HG03097 (cell line): Measurements from ENCODE around the gene XPNPEP3.

ENCODE experiments used
- ATAC-seq: cut with Tn5 transposase; IDR thresholded peaks from one replicate; pipeline ENCODE4 v1.9.1; 2021; ENCODE audit not compliant: unreplicated experiment, low FRiP score

Gene XPNPEP3

DNA sequence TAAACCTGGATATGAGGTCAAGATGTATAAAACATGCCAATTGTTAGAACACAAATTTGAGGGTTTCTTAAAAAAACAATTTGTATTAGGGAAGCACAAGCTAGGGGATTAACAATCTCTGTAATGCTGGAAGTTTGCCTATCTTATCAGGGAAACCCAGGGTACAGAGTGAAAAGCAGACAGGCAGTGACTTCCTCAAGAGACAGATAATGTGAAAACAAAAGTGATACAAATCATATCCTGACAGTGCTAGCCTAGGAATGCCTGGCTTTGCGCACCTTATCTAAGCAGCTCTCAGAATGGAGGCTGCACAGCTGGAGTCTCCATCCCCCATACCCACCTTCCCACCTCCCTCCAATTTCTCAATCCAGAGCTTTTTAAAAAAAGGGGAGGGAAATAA, 71.7 kb downstream of the XPNPEP3 start:
- ATAC-seq: no peak

DNA sequence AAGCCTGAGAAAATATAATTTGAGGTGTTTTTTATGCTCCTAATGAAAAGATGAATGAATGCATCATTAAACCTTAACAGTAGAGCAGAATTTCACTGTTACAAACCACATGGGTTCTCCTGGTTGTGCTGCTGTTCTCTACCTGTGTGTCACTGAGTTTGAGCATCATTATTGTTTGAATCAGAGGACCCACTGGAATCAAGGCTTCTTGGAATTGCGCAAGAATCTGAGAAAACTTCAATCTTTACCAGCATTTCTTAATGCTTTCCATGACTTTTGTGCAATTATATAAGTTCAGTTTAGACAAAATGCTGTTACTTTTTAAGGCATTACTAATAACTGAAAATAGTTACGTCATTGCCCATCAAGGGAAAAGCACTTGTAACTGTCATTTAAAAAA, 75.4 kb downstream of the XPNPEP3 start:
- no peak for ATAC-seq

DNA sequence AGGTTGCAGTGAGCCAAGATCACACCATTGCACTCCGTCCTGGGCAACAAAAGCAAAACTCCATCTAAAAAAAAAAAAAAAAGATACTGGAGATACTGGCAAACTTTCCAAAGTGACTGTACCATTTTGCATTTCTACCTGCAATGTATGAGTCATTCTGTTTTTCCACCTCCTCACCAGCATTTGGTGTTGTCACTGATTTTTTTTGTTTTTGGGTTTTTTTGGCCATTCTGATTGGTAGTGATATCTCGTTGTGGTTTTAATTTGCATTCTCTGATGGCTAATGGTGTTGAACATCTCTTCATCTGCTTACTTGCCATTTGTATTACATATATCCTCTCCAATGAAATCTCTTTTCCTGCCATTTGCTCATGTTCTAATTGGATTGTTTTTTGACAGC, 82.3 kb downstream of the XPNPEP3 start:
- no peak for ATAC-seq

- peak; percentile 78 for ATAC-seq
These were observed 94.2 kb downstream of the XPNPEP3 start, which contains the start of gene RBX1 for GRCh38 chr22:40950962-40951794. Gene RBX1 (plus strand): TSS chr22:40951378. CDS start chr22:40951399, 21 bp downstream.

- ATAC-seq: no peak
These were observed 95.1 kb downstream of the XPNPEP3 start for GRCh38 chr22:40951795-40952605.

DNA sequence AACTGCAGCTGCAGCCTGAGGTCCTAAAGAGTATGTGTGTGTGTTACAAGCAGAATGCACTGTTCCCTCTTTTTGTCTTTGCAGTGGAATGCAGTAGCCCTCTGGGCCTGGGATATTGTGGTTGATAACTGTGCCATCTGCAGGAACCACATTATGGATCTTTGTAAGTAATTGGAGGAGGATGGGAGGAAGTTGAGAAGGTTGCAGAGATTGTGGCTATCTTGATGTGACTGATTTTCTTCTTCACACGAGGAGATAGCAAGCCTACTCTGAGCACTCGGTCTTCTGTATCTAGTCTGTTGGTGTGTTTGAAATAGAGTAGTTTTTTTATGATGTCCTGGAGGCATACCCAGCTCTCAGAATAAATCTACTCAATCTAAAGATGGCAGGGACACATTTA, 96.5 kb downstream of the XPNPEP3 start:
- no peak for ATAC-seq

DNA sequence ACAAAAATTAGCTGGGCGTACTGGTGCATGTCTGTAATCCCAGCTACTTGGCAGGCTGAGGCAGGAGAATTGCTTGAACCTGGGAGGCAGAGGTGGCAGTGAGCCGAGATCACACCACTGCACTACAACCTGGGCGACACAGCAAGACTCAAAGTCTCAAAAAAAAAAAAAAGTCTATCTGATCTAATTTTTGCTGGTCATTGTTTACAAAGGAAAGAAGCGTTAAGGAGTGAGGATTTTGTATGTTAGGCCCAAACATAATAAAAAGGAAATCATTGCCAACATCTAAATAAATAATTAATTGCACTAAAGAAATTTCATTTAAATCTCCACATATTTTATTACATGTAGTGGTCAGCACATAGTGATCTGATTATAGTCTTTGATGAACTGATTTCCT, 97.2 kb downstream of the XPNPEP3 start:
- no peak for ATAC-seq

DNA sequence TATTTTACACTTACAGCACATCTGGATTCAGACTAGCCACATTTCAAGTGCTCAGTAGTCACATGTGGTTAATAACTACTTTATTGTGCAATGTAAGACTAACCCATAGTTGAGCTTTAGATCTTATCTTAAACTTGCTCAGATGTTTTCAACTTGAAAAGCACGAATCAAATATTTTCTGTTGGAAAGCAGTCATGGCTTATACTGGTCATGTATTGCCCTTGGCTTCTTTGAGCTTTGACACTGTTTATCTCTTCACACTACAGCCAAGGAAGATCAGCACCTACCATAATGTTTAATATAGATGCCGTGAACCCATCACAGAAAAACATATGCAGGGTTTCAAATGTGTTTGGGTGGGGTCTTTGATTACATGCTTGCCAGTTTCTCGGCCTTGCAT, 98.6 kb downstream of the XPNPEP3 start:
- ATAC-seq: no peak

GRCh38 chr22:40957601-40958000, 100.7 kb downstream of the XPNPEP3 start:
- ATAC-seq: no peak

GRCh38 chr22:40958299-40958698, 101.4 kb downstream of the XPNPEP3 start:
- ATAC-seq: no peak

DNA sequence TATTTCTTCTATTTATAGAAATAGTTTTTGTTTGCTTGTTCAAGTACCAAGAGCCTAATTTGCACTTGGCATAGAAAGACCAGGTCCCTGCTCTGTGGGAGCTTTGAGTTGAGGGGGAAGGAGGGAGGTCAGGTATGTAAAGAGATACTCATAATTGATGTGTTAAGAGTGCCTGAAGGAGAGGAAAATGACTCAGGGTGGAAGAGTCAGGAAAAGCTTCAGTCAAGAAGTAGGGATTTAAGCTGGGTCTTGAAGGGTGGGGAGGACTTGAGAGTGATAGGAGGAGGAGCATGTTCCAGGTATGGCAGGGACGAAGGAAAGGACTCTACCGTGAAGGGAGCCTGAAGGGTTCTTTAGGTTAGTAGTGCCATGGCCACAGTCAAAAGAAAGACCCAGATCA, 103.2 kb downstream of the XPNPEP3 start:
- no peak for ATAC-seq

DNA sequence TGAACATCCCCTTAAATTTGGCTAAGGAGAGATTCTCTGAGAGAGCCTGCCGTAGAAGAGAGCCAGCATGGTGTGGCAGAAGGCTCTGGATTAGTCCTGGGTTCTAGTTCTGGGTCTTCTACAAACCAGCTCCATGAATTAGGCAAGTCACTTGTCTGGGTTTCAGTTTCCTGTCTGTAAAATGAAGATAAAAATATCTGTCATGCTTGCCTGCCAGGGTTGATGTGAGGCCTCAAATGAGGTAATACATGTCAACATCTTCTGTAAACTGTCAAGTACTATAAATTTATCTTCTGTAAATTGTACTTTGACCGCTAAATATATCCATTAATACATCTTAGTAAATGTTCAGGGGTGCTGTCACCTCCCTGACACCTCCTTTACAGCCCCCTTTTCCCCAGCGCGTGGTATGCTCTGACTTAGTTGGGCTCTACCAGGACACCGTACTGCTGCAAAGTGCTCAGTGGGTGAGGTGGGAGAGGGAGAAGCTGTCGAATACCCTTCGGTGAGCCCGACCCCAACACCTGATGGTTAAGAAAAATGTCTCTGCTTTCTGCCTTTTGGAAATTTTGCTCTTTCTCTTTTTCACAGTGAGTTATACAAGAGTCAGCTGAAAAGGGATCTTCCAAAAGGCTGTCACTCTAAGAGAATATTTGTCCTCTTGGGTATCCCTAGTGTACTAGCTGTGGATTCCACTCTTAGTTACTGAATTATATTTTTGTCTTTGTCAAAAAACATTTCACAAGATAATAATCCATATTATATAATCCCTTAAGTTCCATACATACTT, 109.2 kb downstream of the XPNPEP3 start:
- no peak for ATAC-seq

DNA sequence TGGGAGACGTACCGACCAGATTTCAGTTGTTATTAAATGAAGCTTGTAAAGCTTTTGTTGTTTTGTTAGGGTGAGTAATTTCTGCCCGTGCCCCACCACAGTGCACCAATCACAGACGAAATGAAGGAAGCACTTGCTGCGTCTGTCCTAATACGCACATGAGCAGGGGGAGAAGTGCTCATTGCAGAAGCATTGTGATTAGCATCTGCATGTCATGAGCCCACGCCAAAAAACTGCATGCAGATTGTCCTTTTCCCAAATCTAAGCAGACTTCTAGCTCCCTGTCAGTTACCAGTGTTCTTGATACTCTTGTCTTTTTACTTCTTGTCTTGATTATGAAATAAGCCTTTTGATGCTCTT, 109.8 kb downstream of the XPNPEP3 start:
- ATAC-seq: no peak

DNA sequence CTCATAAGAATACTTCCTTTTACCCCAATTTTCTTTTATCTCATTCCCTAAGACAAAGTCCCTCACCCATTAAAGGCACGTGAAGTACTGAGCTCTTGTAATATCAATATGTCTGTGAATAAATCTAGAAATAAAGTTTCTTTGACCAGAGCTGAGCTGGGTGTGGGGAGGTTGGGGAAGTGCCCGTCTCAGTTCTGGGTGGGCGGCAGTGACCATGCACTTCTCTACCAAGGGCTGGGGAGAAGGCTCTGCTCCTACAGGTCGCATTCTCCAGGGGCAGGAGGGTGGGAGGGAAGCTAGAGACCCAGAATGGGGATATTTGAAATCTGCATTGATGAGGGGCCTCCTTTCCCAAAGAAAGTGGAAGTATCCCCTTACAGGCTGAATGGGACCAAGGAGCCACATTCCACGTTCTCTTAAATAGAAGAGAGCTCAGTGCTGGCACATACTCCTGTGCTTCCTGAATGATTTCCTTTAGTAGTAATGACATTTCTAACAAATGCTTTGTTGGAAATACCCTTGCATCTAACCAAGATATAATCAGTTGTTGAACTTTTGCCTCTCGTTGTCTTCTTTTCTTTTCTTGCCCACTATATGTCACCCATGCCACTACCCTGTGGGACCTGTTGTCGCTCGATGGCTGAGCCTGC, 110.3 kb downstream of the XPNPEP3 start:
- no peak for ATAC-seq

DNA sequence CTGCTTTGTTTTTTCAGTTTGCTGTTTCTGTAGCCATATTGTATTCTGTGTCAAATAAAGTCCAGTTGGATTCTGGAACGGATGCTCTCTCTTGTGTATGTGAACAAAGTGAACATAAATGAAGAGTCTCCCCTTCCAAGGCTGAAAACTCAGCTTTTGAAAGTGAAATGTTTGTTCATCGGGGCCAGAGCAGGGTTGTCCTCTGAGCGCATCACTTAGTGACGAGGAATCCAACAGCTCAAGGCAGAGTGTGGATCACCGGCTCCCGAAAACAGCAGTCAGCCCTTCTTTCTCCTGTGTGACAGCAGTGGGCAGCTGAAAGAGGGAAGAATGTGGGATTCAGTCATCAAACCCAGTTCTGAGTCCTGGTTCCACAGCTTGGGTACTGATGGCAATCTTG, 115.6 kb downstream of the XPNPEP3 start:
- no peak for ATAC-seq

DNA sequence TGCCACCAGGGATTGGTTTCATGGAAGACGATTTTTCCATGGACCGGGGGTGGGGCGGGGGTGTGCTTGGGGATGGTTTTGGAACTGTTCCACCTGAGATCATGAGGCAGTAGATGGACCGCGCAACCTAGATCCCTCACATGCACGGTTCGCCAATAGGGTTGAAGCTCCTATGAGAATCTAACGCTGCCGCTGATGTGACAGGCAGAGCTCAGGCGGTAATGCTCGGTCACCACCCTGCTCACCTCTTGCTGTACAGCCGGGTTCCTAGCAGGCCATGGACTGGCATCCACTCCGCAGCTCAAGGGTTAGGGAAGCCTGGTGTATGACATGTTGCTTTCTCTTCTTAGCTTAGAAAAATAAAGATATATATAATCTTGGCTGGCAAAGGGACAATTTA, 116.2 kb downstream of the XPNPEP3 start:
- no peak for ATAC-seq

DNA sequence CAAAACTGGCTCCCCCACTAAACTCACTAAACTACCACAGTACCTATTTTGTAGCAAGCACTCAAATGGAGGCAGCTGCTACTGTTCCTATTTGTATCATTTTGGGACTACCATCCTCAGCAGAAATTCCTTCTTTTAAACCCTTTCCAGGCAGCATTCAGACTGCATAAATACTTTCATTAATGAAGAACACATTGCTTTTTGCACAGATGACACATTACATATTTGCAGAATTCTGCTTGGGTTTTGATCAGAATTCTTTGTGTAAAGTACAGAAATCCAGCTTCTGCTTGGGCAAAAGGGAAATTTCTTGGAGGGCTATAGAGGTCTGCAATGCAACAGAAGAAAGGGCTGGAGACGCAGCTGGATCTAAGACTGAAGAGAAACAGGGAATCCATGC, 118.4 kb downstream of the XPNPEP3 start:
- ATAC-seq: no peak

DNA sequence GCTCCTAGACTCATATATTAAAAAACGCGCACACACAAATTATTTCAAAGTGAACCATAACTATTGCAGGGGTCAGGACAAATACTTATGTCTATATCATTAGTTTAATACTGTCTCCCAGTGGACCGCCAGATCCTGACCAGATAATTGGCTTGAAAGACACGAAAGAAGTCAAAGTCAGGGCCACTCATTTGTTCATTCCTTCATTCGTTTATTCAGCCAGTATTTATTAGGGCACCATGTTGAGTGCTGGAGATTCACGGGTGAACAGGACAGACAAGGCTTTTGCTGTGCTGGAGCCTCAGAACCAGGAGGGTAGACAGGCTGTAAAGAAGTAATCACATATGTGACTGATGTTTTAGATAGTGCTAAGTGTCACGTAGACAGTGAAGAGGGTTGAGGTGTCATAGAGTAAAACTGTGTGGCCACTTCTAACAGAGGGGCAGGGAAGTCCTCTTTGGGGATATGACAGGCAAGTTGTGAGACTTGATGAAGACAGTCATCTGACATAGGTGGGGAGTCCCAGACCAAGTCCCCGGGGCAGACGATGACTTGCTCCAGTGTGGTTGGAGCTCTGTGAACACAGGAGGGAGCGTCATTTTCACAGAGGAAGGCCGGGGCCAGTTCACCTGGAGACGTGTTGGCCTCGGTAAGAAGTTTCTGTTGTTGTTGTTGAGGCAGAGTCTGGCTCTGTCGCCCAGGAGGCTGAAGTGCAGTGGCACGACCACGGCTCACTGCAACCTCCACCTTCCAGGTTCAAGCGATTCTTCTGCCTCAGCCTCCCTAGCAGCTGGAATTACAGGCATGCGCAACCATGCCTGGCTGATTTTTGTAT, 120.1 kb downstream of the XPNPEP3 start:
- ATAC-seq: no peak

- no peak for ATAC-seq
These were observed 122.2 kb downstream of the XPNPEP3 start for GRCh38 chr22:40979198-40979597.

DNA sequence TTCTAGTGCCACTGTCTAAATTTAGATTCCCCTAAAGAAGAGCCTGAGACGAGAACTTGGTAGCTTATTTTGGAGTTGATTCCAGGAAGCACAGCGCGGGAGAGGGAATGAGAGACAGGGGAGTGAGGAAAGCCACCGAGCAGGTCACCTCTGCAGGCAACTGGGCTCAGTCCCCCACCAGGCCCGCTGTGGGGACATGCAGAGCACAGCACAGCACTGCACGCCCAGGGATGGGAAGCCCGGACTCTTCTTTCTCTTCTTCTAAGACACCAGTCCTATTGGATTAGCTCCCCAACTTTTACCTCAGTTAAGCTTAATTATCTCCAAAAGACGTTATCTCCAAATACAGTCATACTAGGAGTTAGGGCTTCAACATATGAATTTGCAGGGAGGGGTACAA, 122.9 kb downstream of the XPNPEP3 start:
- ATAC-seq: no peak
